ES-I3 (cell line): ENCODE results near the gene SMARCA4.
A peak's percentile ranks its signal among the peaks of the same experiment; 100 is the strongest.
"Not testable (repeated sequence)": the region's sequence is repeated elsewhere in the genome, so short reads cannot be mapped to it uniquely, and the experiment has no call there.

Experiments used
- H3K36me3 ChIP-seq: 2 replicates; pipeline ENCODE4 v1.6.1; 2013; ENCODE audit warnings: mild to moderate bottlenecking, low read length, control low read depth, moderate library complexity; ENCODE audit not compliant: insufficient read depth
- H3K4me1 ChIP-seq: 2 replicates; pipeline ENCODE4 v1.6.1; 2013; ENCODE audit warnings: mild to moderate bottlenecking, control low read depth, low read length; ENCODE audit not compliant: insufficient read depth
- H3K9ac ChIP-seq: 2 replicates; pipeline ENCODE4 v1.6.1; 2013; ENCODE audit warnings: low read depth, mild to moderate bottlenecking, low read length, moderate library complexity
- H3K9me3 ChIP-seq: 2 replicates; pipeline ENCODE4 v1.6.1; 2013; ENCODE audit warnings: mild to moderate bottlenecking, low read length, moderate library complexity; ENCODE audit not compliant: control insufficient read depth, insufficient read depth

Gene SMARCA4

DNA sequence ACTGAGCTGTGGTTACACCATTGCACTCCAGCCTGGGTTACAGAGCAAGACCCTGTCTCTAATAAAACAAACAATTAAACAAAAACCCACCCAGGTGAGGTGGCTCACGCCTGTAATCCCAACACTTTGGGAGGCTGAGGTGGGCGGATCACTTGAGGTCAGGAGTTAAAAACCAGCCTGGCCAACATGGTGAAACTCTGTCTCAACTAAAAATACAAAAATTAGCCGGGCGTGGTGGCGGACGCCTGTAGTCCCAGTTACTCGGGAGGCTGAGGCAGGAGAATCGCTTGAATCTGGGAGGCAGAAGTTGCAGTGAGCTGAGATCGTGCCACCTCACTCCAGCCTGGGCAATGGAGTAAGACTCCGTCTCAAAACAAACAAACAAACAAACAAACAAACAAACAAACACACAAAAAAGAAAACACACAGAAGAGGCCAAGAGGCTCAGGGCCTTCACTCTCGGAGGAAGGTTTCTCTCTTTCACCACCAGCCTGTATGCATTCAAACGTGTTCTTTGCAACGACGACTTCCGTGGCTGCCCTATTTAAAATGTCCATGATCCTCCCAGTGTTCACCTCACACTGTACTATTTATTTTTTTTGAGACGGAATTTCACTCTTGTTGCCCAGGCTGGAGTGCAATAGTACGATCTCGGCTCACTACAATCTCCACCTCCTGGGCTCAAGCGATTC is 1.4 kb upstream of the SMARCA4 start:
- not testable (repeated sequence) for H3K9me3 ChIP-seq, H3K9ac ChIP-seq, H3K4me1 ChIP-seq, H3K36me3 ChIP-seq

DNA sequence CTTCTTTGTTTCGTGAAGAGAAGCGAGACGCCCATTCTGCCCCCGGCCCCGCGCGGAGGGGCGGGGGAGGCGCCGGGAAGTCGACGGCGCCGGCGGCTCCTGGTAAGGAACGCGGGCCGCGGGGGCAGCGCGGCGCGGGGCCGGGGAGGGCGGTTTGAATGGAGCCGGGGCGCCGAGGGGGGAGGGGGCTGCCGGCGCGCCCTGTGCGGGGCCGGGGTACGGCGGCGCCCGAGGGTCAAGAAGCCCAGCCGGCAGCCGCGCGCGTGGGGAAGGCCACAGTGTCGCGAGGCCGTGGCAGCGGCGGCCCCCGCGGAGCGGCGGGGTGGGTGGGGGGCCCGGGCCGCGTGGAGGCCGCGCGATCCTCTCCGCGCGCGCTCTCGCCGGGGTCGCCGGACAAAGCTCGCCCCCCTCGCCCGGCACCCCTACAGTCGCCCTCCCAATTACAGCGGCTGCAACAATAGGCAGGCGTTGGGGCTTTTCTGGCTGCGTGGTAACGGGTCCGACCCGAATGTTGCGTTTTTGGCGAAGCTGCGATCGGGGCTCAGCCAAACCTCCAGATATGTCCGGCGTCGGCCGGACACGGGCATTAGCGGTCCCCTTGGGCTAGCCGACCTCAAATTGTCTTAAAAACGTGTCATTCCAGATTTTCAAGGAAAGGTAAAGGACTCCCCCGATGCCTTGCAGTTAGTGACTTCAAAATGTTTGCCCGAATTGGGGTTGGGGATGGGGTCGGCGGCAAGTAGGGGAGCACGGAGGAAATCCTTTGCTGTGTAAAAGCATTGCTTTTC is 437 bp downstream of the SMARCA4 start:
- Histone ChIP-seq H3K9ac (peak overlapping the region; percentile 98), H3K4me1 (peaks cover 12% of the 10 kb centered on the region; the same call in 1 of the 2 replicates), H3K9me3 (no peaks in the 10 kb centered on the region), H3K36me3 (no peaks in the 10 kb centered on the region)

DNA sequence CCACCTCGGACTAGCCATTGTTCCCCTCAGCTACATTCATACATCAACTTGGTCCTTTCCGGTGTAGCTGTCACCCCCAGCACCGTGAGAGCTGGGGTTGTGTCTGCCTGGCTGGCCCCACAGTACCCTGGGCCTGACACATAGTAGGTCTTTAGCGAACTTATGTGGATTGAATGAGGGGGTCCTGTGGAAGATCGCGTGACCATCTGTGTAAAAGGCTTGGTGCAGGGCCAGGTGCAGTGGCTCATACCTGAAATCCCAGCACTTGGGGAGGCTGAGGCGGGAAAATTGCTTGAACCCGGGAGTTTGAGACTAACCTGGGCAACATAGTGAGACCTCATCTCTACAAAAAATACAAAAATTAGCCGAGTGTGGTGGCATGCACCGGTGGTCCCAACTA is 2.0 kb downstream of the SMARCA4 start:
- Histone ChIP-seq H3K9me3 (no peaks in the 10 kb centered on the region), H3K36me3 (no peaks in the 10 kb centered on the region), H3K9ac (no peak overlapping the region), H3K4me1 (peaks cover 12% of the 10 kb centered on the region; the same call in 1 of the 2 replicates)

DNA sequence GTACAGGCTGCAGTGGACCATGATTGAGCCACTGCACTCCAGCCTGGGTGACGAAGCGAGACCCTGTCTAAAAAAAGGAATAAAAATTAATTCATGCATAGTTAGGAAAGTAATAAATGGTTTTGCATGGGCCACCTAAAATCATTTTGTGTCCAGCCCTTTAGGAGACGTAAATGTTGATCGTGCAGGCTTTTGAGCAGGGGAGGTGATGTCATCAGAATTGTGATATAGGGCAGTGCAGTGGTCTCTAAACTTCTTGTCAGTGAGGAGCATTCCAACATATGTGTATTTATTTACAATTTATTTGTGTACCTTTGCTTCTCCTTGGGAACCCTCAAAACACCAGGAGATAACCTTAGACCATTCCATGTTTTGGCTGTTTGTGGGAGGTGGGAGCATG is 3.0 kb downstream of the SMARCA4 start:
- H3K9ac ChIP-seq: no peak overlapping the region
- no peaks in the 10 kb centered on the region for H3K9me3 ChIP-seq
- H3K36me3 ChIP-seq: no peaks in the 10 kb centered on the region
- H3K4me1 ChIP-seq: peaks cover 12% of the 10 kb centered on the region; the same call in 1 of the 2 replicates

DNA sequence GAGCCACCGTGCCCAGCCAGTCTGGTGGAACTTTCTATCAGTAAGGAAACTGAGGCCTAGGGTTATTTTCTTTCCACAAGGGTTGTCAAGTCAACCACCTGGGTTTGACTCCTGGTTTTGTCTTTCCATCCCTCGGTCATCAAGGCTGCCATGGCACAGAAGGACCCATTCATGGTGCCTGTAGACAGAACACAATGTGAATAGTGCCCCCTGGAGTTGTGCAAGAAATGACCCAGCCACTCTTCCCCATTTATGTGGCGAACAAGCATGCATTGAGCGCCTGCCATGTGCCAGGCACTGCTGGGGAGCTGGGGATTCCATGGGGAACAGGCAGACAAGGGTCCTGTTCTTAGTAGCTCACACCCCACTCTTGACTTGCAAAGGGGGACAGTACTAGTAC is 4.1 kb downstream of the SMARCA4 start:
- Histone ChIP-seq H3K9ac (no peak overlapping the region), H3K4me1 (peaks cover 12% of the 10 kb centered on the region; the same call in 1 of the 2 replicates), H3K36me3 (no peaks in the 10 kb centered on the region), H3K9me3 (no peaks in the 10 kb centered on the region)

DNA sequence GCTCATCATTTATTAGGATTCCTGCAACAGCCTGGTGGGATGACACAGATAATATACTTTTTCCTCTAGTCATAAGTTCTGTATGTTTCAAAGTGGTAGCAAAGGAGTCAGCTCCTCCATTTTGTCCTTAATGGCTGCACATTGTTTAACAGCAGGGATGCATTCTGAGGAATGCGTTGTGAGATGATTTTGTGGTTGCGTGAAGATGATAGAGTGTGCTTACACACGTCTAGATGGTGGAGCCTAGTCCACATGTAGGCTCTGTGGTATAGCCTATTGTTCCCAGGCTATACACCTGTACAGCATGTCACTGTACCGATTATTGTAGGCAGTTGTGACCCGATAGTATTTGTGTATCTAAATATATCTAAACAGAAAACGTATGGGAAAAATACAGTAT is 4.6 kb downstream of the SMARCA4 start:
- H3K9me3 ChIP-seq: no peaks in the 10 kb centered on the region
- H3K9ac ChIP-seq: no peak overlapping the region
- H3K36me3 ChIP-seq: no peaks in the 10 kb centered on the region
- peaks cover 12% of the 10 kb centered on the region; the same call in 1 of the 2 replicates for H3K4me1 ChIP-seq

DNA sequence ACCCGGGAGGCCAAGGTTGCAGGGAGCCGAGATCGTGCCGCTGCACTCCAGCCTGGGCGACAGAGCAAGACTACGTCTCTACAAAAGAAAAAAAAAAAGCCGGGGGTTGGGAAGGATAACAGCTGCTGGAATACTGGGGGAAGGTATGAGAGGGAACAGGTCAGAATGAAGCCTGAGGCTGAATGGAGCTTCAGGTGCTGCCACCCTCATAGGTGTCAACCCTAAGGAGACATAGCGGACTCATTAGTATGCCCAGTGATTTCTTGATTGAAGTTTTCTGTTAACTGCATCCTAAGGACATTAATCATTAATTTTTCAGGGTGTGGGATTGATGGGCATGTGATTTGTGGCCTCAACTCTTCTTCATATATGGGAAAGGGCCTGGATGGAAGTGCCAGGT is 6.0 kb downstream of the SMARCA4 start:
- Histone ChIP-seq H3K9ac (no peak overlapping the region), H3K36me3 (no peaks in the 10 kb centered on the region), H3K9me3 (no peaks in the 10 kb centered on the region), H3K4me1 (peaks cover 12% of the 10 kb centered on the region; the same call in 1 of the 2 replicates)

DNA sequence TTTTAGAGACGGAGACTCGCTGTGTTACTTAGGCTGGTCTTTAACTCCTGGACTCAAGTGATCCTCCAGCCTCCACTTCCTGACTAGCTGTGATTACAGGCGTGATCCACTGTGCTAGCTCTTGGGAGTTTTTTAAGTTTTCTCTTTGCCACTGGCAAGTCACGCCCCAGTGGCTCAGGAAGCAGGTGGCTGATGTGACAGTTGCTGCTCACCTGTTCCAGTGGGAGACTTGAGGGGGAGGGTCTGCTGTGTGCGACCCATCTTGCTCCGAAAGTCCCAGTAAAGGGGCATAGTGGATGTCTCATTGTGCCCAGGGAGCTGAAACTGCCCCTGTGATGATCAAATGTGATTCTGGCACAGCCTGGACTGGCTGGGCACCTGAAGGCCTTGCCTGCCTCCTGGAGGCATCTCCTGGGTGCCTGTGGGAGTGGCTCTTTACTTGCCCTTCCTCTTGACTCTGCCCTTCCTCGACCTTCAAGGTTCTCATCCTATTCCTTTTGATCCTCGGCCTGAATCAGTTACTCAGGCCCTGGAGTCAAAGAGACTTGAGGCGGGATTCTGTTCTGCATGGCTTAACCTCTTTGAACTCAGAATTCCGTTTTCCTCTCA is 7.8 kb downstream of the SMARCA4 start:
- H3K4me1 ChIP-seq: peaks cover 8% of the 10 kb centered on the region; the same call in 1 of the 2 replicates
- H3K9ac ChIP-seq: no peak overlapping the region
- no peaks in the 10 kb centered on the region; the same call in 1 of the 2 replicates for H3K9me3 ChIP-seq
- H3K36me3 ChIP-seq: no peaks in the 10 kb centered on the region; the same call in 1 of the 2 replicates

DNA sequence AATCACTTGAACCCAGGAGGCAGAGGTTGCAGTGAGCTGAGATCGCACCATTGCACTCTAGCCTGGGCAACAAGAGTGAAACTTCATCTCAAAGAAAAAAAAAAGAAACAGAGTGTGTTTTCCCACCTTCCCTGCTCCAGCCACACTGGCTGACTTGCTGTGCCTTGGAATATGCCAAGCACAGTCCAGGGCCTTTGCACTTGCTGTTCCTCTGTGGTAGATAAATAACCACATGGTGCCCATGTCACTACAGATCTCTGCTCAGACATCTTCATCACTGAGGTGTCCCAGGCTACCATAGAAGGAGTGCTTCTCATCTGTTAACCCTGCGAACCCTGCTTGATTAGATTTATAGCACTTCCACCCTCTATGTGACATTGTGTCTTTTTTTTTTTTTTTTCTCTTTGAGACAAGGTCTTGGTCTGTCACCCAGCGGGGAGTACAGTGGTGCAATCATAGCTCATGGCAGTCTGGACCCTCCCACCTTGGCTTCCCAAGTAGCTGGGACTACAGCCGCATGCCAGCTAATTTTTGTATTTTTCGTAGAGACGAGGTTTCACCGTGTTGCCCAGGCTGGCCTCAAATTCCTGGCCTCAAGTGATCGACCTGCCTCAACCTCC is 10.4 kb downstream of the SMARCA4 start:
- Histone ChIP-seq H3K36me3 (no peaks in the 10 kb centered on the region; the same call in 1 of the 2 replicates), H3K9ac (no peak overlapping the region), H3K9me3 (peaks cover 4% of the 10 kb centered on the region; the same call in 1 of the 2 replicates), H3K4me1 (no peaks in the 10 kb centered on the region)

DNA sequence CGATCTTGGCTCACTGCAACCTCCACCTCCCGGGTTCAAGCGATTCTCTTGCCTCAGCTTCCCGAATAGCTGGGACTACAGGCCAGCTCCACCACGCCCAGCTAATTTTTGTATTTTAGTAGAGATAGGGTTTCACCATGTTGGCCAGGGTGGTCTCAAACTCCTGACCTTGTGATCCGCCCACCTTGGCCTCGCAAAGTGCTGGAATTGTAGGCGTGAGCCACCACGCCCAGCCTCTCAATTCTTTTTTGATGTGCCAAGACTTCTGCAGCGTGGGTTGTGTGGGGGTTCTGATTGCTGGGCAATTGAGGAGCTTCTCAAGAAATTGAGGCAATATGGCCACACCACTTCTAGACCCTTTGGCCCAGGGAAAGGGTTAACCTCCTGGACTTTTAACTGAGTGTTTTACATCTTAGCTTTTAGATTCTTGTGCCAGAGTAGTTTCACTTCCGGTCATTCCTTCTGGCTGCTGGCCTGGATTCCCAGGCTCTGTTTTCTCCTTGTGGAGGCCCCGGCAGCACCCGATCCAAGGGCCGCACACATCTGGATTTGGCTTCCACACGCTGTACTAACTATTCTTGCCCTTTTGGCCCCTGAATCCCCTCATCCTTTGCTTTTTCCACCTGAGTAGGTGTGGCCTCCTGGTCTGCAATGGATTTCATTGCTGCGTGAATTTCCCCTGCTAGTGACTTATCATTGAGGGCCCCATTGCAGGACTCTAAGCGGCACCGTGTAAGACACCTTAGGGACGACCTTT is 14.7 kb downstream of the SMARCA4 start:
- H3K9ac ChIP-seq: no peak overlapping the region
- H3K4me1 ChIP-seq: no peaks in the 10 kb centered on the region
- no peaks in the 10 kb centered on the region; the same call in 1 of the 2 replicates for H3K36me3 ChIP-seq
- H3K9me3 ChIP-seq: peaks cover 4% of the 10 kb centered on the region; the same call in 1 of the 2 replicates

DNA sequence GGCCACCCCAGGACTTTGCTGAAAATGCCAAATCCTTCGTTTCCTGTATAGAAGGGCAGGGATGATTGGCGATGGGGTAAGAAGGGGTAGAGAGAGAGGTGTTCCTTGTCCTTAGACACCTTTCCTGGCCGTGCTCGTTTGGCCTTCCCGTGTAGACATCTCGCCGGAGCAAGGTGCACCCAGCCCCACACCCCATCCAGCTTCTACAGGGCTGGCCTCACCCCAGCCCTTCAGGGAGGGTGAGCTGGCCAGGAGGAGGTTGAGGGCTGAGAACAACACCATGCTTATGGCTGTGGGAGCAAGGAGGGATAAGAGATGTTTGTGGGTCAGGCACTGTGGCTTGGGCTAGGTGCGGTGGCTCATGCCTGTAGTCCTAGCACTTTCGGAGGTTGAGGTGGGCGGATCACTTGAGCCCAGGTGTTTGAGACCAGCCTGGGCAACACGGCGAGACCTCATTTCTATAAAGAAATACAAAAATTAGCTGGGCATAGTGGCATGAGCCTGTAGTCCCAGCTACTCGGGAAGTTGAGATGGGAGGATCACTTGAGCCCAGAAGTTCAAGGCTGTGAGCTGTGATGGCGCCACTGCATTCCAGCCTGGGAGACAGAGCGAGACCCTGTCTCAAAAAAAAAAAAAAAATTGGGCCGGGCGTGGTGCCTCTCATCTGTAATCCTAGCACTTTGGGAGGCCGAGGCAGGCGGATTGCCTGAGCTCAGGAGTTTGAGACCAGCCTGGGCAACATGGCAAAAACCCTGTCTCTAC is 15.5 kb downstream of the SMARCA4 start:
- H3K36me3 ChIP-seq: no peaks in the 10 kb centered on the region; the same call in 1 of the 2 replicates
- peaks cover 4% of the 10 kb centered on the region; the same call in 1 of the 2 replicates for H3K9me3 ChIP-seq
- no peak overlapping the region for H3K9ac ChIP-seq
- 0 out of 2 replicates have a peak, but pooled peaks cover 6% of the 10 kb centered on the region for H3K4me1 ChIP-seq

DNA sequence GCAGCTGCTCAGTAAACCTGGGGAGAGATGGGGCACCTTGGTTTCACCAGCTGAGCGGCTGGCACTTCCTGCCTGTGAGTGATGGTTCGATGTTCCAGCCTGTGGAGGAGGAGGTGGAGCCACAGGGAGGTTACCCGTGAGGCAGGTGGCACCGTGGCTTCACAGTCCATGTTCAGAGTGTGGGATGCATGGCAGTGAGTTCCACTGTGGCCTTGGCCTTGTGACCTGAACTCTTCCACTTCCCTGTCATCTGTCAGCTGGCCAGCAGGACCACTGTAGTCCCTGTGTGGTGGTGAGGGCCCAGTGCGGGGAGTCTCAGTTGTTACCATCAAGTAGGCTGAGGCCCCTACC is 16.9 kb downstream of the SMARCA4 start:
- H3K9me3 ChIP-seq: peaks cover 4% of the 10 kb centered on the region; the same call in 1 of the 2 replicates
- no peaks in the 10 kb centered on the region; the same call in 1 of the 2 replicates for H3K36me3 ChIP-seq
- no peak overlapping the region for H3K9ac ChIP-seq
- H3K4me1 ChIP-seq: 0 out of 2 replicates have a peak, but pooled peaks cover 6% of the 10 kb centered on the region

DNA sequence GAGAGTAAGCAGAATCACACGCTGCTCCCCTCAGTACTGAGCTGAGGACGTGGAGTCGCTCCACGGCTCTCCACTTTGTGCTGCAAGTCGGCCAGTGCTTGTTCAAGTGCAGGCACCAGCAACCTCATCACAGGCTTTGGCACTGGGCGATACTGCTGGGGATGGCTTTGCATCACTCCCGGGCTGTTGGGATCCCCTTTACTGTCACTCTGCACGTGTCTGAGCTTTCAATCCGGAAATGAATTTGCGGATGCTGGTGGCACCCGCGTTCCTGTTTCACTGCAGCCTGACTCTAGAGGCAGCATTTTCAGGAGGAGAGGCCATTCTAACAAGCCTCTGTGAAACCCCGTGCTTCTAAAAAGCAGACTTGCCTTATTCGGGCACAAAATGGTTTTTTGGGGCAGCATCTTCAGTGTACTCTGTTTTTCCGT is 19.1 kb downstream of the SMARCA4 start:
- Histone ChIP-seq H3K9me3 (no peaks in the 10 kb centered on the region), H3K4me1 (0 out of 2 replicates have a peak, but pooled peaks cover 6% of the 10 kb centered on the region), H3K36me3 (no peaks in the 10 kb centered on the region; the same call in 1 of the 2 replicates), H3K9ac (no peak overlapping the region)
